Left renal pelvis (tissue), 4 donors: Measurements from ENCODE around the gene GNPDA2. TPM values are rescaled to one million over a fixed set of nuclear protein-coding genes. Genes with fewer than 3 reads are reported as not detected.

Experiments
- DNase-seq, 4 donors: peaks; one replicate each; pipeline ENCODE4 v3.0.0-alpha.2; 2013; ENCODE audit warnings: low read depth in 4 of 4, low spot score in 3 of 4
- polyA plus RNA-seq, 4 donors: library from polyadenylated mRNA; unstranded; fragments of 120-200 nt; gene quantifications; one replicate each; pipeline ENCODE4 v1.2.1, GENCODE V29; 2013; ENCODE audit not compliant: insufficient read length in 4 of 4

Gene GNPDA2
- polyA plus RNA-seq, 4 donors, result 24.4 to 37.2 (median 32.5) TPM

DNA sequence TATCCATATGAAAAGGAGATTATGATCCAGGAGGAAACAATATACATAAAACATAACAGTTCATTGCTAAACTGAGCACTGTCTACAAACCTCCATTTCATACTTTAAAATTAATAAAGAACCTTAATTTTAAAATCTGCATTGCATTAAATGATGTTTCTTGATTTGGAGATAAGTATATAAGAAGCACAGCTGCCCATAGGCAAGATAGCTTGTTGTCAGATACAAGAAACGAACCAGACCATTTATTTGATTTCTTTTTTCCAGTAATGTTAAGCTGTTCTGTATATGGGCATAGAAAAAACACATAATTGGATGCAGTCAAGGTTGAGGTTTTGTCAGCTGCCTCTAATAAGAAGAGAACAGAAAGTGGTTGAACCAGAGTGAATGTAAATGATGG, 41.7 kb downstream of the GNPDA2 start:
- DNase-seq, result no peak

DNA sequence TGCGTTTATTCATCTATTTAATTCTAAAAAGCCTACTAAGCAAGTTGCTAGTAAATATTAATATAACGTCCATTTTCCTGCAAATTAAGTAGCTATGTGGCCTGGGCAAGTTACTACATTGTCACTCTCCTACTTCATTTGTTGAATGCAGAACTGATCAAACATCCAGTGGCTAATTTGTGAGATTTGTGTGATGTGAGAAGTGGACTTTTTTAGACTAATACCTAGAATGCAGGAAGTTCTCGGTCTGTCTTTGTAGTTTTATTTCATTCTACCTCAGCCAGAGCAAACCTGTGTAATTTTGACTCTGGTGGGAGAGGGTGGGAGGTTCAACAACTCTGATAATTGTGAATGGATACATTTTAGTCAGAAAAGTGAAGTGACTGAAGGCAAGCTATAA, 47.3 kb downstream of the GNPDA2 start:
- DNase-seq, result no peak

DNA sequence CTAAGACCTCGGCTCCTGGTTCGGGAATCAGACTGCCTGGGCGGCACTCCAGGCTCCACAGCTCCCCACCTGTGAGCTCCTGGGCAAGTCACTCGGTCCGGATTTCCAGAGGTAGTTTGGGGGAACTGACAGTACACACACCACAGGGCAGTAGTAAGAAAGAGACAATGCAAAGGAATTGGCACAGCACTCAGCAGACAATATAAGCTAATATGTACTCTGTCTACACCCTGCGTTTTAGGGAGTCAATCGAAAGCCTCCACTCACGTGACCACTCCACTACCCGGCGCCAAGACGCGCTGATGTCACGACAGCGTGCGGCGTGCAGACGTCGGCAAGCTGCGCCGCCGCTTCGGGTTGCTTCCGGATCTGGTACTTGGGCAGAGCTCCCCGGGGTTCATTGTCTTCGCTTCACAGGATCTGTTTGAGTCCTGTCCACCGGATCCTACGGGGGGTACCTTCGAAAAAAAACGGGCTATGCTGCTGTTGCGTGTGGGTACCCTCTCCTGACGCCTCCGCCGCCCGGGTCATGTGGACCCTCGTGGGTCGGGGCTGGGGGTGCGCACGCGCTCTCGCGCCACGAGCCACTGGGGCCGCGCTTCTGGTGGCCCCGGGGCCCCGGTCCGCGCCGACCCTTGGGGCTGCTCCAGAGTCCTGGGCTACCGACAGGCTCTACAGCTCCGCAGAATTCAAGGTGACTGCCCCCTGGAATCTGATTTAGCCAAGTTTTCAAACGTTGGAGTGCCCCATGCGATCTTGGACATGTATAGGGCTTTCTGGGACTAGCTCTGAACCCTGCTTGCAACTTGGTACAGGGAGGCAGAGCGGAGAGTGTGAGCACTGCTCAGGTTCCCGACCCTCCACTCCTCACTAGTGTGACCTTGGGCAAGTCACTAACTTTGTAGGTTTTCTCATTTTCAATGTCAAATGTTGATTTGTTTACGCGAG, 48.0 kb downstream of the GNPDA2 start, which contains the start of gene GUF1:
GUF1 (plus strand) TSS at position 327 of the 948 bp plus-strand sequence; CDS start at position 530, 203 bp downstream.
- peak; percentile 76 to 86 (median 81) for DNase-seq

DNA sequence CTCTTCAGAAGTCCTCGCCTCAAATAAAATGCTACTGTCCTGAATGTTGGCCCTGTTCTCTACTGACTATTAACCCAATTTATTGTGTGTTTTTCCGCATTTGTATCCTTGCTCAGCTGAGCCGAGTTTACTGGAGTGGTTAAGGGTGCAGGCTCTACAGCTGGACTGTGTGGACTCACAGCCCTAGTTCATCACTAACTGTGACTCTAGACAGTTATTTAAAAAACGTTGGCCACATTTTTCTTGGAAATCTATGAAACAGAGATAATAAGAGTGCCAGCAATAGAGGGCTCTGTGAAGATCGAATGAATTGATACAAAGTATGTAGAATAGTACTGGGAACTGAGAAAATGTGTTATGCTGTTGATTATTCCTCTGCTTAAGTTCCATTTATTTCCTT, 51.0 kb downstream of the GNPDA2 start:
- DNase-seq, result no peak

DNA sequence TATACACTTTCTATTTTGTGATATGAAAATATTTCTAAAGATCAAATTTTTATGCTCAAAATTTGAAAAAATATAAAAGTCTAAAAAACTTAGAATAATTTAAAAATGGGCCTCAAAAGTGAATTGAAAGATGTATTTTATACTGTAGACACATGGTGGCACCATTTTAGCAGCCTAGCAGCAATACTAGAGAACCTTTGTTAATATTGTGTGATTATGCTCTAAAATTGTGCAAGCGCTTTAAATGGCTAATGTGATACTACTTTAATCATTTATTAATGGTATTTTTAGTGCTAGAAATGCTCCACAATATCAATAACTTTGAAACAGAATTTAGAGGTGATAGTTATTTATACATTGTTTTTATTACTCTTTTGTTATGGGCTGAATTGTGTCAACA, 51.9 kb downstream of the GNPDA2 start:
- DNase-seq, result no peak

DNA sequence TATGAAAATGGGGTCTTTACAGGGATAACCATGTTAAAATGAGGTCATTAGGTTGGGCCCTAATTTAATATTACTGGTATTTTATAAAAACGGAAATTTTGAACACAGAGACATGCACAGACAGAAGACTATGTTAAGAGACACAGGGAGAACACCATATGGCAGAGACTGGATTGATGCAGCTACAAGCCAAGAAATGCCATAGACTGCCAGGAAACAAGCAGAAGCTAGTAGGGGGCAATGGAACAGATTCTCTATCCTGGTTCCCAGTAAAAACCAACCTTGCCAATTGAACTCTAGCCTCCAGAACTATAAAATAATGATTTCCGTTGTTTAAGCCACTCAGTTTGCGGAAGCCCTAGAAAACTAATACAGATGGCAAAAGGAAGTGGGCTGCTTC, 54.7 kb downstream of the GNPDA2 start:
- DNase-seq, result no peak

DNA sequence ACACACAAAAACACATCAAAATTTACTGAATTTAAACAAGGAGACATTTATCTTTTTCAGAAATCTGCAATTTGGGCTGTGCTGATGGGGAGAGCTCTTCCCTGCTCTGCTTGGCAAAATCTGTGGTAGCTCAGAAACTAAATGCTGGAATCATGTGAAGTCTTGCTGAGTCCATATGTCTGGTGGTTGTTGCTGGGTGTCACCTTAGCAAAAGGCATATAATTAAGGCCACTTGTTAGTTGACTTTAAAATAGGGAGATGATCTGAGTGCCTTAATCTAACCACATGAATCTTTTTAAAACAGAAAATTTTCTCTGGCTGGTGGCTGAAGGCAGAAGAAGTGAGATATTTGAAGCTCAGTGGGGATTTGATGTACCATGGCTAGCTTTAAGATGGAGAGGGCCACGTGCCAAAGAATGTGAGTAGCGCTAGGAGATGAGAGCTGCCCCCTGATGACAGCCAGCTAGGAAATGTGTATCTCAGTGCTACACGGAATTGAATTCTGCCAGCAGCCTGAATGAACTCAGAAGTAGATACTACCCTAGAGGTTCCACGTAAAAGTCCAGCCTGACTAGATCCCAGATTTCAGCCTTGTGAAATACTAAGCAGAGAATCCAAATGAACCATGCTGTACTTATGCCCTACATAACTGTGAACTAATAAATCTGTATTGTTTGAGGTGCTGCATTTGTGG, 55.7 kb downstream of the GNPDA2 start:
- no peak for DNase-seq

DNA sequence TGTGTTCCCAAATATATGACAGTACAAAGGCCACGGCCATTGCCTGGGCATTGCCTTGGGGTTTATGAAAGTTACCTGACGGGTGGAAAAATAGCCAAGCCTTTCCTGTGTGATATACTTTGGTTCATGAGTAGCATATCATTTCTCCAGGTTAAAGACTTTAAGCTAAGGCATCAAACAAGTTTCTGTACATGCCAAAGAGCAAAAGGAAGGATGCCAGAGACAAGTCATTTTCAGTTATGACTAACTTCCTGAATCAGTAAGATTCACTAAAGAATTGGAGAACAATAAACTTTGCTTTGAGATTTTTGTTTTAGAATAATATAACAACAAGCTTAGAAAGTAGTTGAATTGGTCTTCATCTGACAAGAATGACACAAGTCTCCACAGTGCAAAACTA, 57.8 kb downstream of the GNPDA2 start:
- DNase-seq, result no peak

DNA sequence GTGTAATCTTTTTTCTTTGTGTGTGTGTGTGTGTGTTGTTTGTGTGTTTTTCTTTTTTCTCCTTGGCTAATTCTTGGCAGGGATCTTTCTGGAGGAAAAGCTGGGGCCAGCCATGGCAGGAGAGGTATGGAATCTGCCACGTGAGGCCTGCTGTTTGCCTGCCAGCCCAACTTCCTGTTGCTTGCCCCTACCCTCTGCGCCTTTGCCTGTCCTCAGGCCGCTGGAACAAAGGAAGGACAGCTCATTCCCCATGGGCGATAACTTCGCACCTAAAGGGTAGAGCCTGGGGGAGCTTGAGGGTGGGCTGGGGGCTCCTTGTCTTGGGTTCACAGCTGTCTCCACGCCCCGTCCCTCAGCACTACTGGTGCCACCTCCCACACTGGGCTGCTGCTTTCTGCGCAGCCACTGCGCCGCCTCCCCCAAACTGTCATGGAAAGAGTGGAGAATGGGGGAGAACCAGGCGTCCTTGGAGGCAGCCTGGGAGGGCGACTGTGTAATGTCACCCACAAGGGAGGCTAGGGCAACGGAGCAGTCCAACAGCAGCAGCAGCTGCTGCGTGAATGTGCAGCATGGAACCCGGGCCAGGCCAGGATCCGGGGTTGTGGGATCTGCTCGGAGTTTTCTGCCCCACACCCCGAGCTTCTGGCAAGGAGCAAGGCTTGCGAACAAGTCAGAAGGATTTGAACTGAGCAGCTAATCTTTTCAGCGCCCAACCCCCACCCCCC, 62.7 kb downstream of the GNPDA2 start:
- DNase-seq, result no peak

DNA sequence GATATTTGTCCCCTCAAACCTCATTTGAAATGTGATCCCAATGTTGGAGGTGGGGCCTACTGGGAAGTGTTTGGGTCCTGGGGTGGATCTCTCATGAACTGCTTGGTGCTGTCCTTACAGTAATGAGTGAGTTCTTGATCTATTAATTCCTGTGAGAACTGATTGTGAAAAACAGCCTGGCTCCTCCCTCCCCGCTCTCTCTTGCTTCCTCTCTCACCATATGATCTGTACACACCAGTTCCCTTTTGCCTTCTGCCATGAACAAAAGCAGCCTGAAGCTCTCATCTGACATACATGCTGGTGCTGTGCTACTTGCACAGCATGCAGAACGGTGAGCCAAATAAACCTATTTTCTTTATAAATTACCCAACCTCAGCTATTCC, 63.7 kb downstream of the GNPDA2 start:
- no peak for DNase-seq

DNA sequence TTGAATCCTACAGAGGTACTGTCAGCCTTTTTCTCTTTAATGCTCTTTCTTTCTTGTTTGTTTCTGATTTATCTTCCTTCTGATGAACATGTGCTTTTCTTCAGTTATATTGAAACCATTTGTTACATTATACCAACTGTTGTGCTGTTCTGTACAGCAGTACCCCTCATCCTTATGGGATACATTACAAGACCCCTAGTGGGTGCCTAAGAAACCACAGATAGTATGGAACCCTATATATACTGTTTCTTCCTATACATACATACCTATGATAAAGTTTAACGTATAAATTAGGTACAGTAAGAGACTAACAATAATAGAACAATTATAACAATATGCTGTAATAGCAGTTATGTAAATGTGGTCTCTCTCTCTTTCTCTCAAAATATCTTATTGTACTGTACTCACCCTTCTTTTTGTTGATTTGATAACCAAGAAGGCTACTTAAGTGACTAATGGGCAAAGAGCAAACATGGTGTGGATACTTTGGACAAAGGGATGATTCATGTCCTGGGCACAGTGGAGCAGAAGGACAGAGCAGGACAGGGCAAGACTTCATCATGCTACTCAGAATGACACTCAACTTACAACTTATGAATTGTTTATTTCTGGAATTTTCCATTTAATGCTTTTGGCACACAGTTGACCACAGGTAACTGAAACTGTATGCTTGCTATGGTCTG, 64.3 kb downstream of the GNPDA2 start:
- DNase-seq, result no peak

DNA sequence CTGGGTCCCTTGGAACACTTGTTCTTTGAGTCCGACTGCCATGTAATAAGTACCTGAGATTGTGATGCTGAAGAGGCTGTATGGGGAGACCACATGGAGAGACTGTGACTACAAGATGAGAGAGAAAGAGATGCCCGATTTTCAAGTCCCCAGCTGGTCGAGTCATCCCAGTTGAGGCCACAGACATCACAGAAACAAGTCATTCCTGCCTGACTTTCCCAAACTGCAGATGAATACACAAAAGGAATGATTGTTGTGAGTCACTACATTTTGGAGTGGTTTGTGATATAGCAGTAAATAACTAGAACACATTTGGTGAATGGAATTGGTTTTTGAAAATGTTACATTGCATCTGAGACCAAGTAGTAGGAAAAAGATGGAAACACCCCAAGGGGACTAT, 66.0 kb downstream of the GNPDA2 start:
- no peak for DNase-seq

DNA sequence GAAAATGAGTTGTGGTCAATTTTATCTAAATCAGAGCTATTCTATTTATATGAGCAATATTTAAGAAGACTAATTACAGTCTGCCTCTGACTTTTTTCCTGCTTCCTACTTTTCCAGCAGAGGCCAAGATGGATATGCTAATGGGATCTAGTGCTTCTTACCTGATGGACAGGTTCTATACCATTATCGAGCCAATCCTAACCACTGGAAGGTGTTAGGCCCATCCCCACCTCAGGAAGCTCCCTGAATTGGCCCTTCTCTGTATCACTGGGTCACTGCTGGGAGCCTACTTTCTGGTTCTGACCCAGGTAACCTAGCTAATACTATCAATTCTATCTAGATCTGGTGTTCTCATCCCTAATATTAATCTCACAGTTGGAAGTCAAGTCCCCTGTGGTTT, 74.4 kb downstream of the GNPDA2 start:
- no peak for DNase-seq

Other genes with a start within 250 kb of the GNPDA2 start
- gene YIPF7, start 74.9 kb downstream of the GNPDA2 start, polyA plus RNA-seq, result under 1 TPM; 0.19 to 0.60 (median 0.32) TPM
- 10 to 100 TPM; 20.3 to 36.5 (median 30.1) TPM for gene GUF1, start 48.1 kb downstream of the GNPDA2 start, polyA plus RNA-seq